ENCODE results near the gene RTP4.

The RTP4 gene

GRCh38 chr3:187336322-187336721 lies 31.9 kb upstream of the RTP4 start:
- DNase-seq, result no peak
- no peak overlapping the region for H3K4me3 ChIP-seq
- H3K27me3 ChIP-seq, result peaks cover 0 to 2% of the 10 kb centered on the region in 2 donors
- no peaks in the 10 kb centered on the region for H3K4me1 ChIP-seq
- intact Hi-C loops (cut with DNase I; ENCODE audit: low total_unique reads), result no loop called here
- H3K27ac ChIP-seq, result no peak overlapping the region
- H3K36me3 ChIP-seq, result no peaks in the 10 kb centered on the region
- no peak for TF ChIP-seq CTCF (IDR thresholded peaks at IDR 0.05)
- no peaks in the 10 kb centered on the region for H3K9me3 ChIP-seq

DNA sequence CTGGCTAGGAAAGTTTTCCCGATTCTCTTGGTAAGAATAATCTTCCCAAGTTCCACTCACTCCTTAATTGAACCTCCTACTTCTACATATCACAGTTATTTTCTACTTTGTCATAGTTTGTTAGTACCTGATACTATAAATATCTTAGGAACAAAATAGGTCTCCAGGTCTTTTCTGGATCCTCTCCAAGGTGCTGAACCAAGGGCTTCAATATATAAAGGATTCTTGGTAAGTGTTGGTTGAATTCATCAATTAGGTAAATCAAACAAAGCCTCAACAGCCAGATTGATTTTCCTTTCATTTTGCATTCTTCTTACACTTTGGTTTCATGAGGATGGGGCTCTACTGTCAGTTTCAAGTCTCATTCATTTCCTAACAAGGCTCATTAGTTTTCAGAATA lies 27.6 kb upstream of the RTP4 start:
- TF ChIP-seq CTCF (IDR thresholded peaks at IDR 0.05), result no peak
- Histone ChIP-seq H3K4me1 (no peaks in the 10 kb centered on the region), H3K4me3 (no peak overlapping the region), H3K9me3 (no peaks in the 10 kb centered on the region), H3K36me3 (no peaks in the 10 kb centered on the region), H3K27ac (no peak overlapping the region), H3K27me3 (peaks cover 0 to 2% of the 10 kb centered on the region in 2 donors)
- intact Hi-C loops (cut with DNase I; ENCODE audit: low total_unique reads), result no loop called here
- no peak for DNase-seq

- no peak for DNase-seq
- Histone ChIP-seq H3K4me3 (no peak overlapping the region), H3K9me3 (no peaks in the 10 kb centered on the region), H3K27me3 (peaks cover 0 to 2% of the 10 kb centered on the region in 2 donors), H3K36me3 (no peaks in the 10 kb centered on the region), H3K27ac (no peak overlapping the region), H3K4me1 (no peaks in the 10 kb centered on the region)
- TF ChIP-seq CTCF (IDR thresholded peaks at IDR 0.05), result no peak
- intact Hi-C loops (cut with DNase I; ENCODE audit: low total_unique reads), result no loop called here
Observed at GRCh38 chr3:187342255-187342654, 25.9 kb upstream of the RTP4 start.

DNA sequence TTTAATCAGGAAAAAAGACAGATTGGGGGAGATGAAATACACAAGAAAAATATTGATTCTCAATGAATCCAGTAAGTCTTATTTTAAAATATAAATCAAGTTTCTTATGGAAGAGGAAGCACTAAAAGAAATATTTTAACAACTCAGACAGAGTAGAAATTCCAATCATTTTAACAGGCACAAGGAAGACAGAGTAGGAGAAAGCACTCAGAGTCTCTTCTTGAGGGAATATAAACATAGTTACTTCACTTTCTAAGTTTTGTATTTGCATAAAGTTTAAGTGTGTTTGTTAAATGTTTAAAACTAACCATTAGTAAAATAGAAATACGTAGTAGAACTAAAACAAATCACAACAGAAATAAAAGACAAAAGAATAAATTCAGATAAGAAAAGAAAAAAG lies 24.5 kb upstream of the RTP4 start:
- intact Hi-C loops (cut with DNase I; ENCODE audit: low total_unique reads), result no loop called here
- TF ChIP-seq CTCF (IDR thresholded peaks at IDR 0.05), result no peak
- no peak for DNase-seq
- Histone ChIP-seq H3K36me3 (no peaks in the 10 kb centered on the region), H3K4me1 (no peaks in the 10 kb centered on the region), H3K27me3 (peaks cover 0 to 2% of the 10 kb centered on the region in 2 donors), H3K9me3 (no peaks in the 10 kb centered on the region), H3K27ac (no peak overlapping the region), H3K4me3 (no peak overlapping the region)

GRCh38 chr3:187352581-187353575 lies 15.3 kb upstream of the RTP4 start:
- Histone ChIP-seq H3K27me3 (peaks cover 0 to 7% of the 10 kb centered on the region in 2 donors), H3K36me3 (no peaks in the 10 kb centered on the region), H3K9me3 (no peaks in the 10 kb centered on the region), H3K4me1 (peaks cover 0 to 7% (median 0%) of the 10 kb centered on the region in 4 donors), H3K4me3 (no peak overlapping the region), H3K27ac (no peak overlapping the region)
- intact Hi-C loops (cut with DNase I; ENCODE audit: low total_unique reads), result no loop called here
- no peak for TF ChIP-seq CTCF (IDR thresholded peaks at IDR 0.05)
- no peak for DNase-seq
